Measurements from ENCODE around the gene NRAS.

NRAS gene

GRCh38 chr1:114692947-114693346 is 23.6 kb downstream of the NRAS start:
- CTCF ChIA-PET: interaction anchor here (0.6 to 0.9 kb wide), 2 partner anchors 21 to 24 kb away, joined by 3 read pairs; no protein-coding TSS in a partner anchor
- Histone ChIP-seq H3K4me3 (ENCODE audit: low read depth, low read length) (no peak overlapping the region), H3K27ac (ENCODE audit: extremely low read depth, low read depth, low read length) (no peak overlapping the region), H3K4me1 (ENCODE audit: control insufficient read depth, insufficient read depth, low read length) (no peaks in the 10 kb centered on the region), H3K9me3 (ENCODE audit: control insufficient read depth, insufficient read depth, low read depth, low read length) (no peaks in the 10 kb centered on the region), H3K36me3 (ENCODE audit: control insufficient read depth in 2 of 2, insufficient read depth in 1 of 2, low read length in 2 of 2) (no peaks in the 10 kb centered on the region)
- POLR2A ChIA-PET: no interaction called here
- TF ChIP-seq ZNF629 (tag by site-specific recombination; IDR thresholded peaks at IDR 0.05): 0 out of 2 replicates have a peak, but pooled peaks have one; percentile 34
- no peak for TF ChIP-seq ZNF335 (tag by site-specific recombination; conservative IDR thresholded peaks at IDR 0.05)
- TF ChIP-seq, protein P1, sequence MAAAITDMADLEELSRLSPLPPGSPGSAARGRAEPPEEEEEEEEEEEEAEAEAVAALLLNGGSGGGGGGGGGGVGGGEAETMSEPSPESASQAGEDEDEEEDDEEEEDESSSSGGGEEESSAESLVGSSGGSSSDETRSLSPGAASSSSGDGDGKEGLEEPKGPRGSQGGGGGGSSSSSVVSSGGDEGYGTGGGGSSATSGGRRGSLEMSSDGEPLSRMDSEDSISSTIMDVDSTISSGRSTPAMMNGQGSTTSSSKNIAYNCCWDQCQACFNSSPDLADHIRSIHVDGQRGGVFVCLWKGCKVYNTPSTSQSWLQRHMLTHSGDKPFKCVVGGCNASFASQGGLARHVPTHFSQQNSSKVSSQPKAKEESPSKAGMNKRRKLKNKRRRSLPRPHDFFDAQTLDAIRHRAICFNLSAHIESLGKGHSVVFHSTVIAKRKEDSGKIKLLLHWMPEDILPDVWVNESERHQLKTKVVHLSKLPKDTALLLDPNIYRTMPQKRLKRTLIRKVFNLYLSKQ (tag by site-specific recombination; IDR thresholded peaks at IDR 0.05; ENCODE audit: borderline replicate concordance): no peak
- no peak for TF ChIP-seq ZNF837 (tag by site-specific recombination; IDR thresholded peaks at IDR 0.05)
- TF ChIP-seq ZNF423 (tag by site-specific recombination; IDR thresholded peaks at IDR 0.05): no peak
- no peak for TF ChIP-seq ZNF561 (tag by site-specific recombination; IDR thresholded peaks at IDR 0.05; ENCODE audit: borderline replicate concordance)
- TF ChIP-seq, protein P2, sequence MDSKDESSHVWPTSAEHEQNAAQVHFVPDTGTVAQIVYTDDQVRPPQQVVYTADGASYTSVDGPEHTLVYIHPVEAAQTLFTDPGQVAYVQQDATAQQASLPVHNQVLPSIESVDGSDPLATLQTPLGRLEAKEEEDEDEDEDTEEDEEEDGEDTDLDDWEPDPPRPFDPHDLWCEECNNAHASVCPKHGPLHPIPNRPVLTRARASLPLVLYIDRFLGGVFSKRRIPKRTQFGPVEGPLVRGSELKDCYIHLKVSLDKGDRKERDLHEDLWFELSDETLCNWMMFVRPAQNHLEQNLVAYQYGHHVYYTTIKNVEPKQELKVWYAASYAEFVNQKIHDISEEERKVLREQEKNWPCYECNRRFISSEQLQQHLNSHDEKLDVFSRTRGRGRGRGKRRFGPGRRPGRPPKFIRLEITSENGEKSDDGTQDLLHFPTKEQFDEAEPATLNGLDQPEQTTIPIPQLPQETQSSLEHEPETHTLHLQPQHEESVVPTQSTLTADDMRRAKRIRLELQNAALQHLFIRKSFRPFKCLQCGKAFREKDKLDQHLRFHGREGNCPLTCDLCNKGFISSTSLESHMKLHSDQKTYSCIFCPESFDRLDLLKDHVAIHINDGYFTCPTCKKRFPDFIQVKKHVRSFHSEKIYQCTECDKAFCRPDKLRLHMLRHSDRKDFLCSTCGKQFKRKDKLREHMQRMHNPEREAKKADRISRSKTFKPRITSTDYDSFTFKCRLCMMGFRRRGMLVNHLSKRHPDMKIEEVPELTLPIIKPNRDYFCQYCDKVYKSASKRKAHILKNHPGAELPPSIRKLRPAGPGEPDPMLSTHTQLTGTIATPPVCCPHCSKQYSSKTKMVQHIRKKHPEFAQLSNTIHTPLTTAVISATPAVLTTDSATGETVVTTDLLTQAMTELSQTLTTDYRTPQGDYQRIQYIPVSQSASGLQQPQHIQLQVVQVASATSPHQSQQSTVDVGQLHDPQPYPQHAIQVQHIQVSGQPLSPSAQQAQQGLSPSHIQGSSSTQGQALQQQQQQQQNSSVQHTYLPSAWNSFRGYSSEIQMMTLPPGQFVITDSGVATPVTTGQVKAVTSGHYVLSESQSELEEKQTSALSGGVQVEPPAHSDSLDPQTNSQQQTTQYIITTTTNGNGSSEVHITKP (tag by site-specific recombination; IDR thresholded peaks at IDR 0.05): no peak
- no peak for TF ChIP-seq ZNF214 (tag by site-specific recombination; IDR thresholded peaks at IDR 0.05; ENCODE audit: borderline replicate concordance)
- peak; percentile 39; the same call in 1 of the 2 replicates for TF ChIP-seq ZNF433 (tag by site-specific recombination; IDR thresholded peaks at IDR 0.05; ENCODE audit: low read depth)
- no peak for TF ChIP-seq ZSCAN4 (tag by site-specific recombination; IDR thresholded peaks at IDR 0.05)
- no peak for TF ChIP-seq ZNF169 (tag by site-specific recombination; IDR thresholded peaks at IDR 0.05)
- TF ChIP-seq, protein P3, sequence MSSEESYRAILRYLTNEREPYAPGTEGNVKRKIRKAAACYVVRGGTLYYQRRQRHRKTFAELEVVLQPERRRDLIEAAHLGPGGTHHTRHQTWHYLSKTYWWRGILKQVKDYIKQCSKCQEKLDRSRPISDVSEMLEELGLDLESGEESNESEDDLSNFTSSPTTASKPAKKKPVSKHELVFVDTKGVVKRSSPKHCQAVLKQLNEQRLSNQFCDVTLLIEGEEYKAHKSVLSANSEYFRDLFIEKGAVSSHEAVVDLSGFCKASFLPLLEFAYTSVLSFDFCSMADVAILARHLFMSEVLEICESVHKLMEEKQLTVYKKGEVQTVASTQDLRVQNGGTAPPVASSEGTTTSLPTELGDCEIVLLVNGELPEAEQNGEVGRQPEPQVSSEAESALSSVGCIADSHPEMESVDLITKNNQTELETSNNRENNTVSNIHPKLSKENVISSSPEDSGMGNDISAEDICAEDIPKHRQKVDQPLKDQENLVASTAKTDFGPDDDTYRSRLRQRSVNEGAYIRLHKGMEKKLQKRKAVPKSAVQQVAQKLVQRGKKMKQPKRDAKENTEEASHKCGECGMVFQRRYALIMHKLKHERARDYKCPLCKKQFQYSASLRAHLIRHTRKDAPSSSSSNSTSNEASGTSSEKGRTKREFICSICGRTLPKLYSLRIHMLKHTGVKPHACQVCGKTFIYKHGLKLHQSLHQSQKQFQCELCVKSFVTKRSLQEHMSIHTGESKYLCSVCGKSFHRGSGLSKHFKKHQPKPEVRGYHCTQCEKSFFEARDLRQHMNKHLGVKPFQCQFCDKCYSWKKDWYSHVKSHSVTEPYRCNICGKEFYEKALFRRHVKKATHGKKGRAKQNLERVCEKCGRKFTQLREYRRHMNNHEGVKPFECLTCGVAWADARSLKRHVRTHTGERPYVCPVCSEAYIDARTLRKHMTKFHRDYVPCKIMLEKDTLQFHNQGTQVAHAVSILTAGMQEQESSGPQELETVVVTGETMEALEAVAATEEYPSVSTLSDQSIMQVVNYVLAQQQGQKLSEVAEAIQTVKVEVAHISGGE (tag by site-specific recombination; conservative IDR thresholded peaks at IDR 0.05; ENCODE audit: low read depth): peak; percentile 73
- no peak for TF ChIP-seq ZNF530 (tag by site-specific recombination; IDR thresholded peaks at IDR 0.05; ENCODE audit: low read depth)
- TF ChIP-seq ZNF239 (tag by site-specific recombination; IDR thresholded peaks at IDR 0.05): no peak
- no peak for TF ChIP-seq CTCF (tag by site-specific recombination; IDR thresholded peaks at IDR 0.05)
- no peak for TF ChIP-seq ZNF785 (tag by site-specific recombination; IDR thresholded peaks at IDR 0.05)
- TF ChIP-seq MYNN (tag by site-specific recombination; IDR thresholded peaks at IDR 0.05; ENCODE audit: borderline replicate concordance): no peak
- TF ChIP-seq, protein P4, sequence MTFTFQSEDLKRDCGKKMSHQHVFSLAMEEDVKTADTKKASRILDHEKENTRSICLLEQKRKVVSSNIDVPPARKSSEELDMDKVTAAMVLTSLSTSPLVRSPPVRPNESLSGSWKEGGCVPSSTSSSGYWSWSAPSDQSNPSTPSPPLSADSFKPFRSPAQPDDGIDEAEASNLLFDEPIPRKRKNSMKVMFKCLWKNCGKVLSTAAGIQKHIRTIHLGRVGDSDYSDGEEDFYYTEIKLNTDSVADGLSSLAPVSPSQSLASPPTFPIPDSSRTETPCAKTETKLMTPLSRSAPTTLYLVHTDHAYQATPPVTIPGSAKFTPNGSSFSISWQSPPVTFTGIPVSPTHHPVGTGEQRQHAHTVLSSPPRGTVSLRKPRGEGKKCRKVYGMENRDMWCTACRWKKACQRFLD (tag by site-specific recombination; IDR thresholded peaks at IDR 0.05): no peak
- no peak for TF ChIP-seq HOXA7 (CRISPR knock-in tag; IDR thresholded peaks at IDR 0.05; ENCODE audit: borderline replicate concordance)
- TF ChIP-seq ZEB2 (tag by site-specific recombination; IDR thresholded peaks at IDR 0.05): no peak
- TF ChIP-seq ZNF623 (tag by site-specific recombination; IDR thresholded peaks at IDR 0.05): peak; percentile 64
- no peak for TF ChIP-seq KLF9 (tag by site-specific recombination; IDR thresholded peaks at IDR 0.05; ENCODE audit: low read depth)
- no peak for TF ChIP-seq WT1 (tag by site-specific recombination; IDR thresholded peaks at IDR 0.05)
- TF ChIP-seq ZNF670 (tag by site-specific recombination; IDR thresholded peaks at IDR 0.05; ENCODE audit: low read depth): no peak
- TF ChIP-seq ZNF426 (tag by site-specific recombination; IDR thresholded peaks at IDR 0.05): peak; percentile 95
- TF ChIP-seq TCF7L2 (IDR thresholded peaks at IDR 0.05; ENCODE audit: borderline replicate concordance, low read depth, low read length): no peak
- TF ChIP-seq ZNF555 (tag by site-specific recombination; conservative IDR thresholded peaks at IDR 0.05): peak; percentile 87
